HG03432 (cell line): ENCODE data around the gene HOXD12.

Experiments
- ATAC-seq: cut with Tn5 transposase; IDR thresholded peaks from one replicate; pipeline ENCODE4 v1.9.1; 2021; ENCODE audit warnings: mild to moderate bottlenecking, moderate library complexity; ENCODE audit not compliant: unreplicated experiment

Gene HOXD12

DNA sequence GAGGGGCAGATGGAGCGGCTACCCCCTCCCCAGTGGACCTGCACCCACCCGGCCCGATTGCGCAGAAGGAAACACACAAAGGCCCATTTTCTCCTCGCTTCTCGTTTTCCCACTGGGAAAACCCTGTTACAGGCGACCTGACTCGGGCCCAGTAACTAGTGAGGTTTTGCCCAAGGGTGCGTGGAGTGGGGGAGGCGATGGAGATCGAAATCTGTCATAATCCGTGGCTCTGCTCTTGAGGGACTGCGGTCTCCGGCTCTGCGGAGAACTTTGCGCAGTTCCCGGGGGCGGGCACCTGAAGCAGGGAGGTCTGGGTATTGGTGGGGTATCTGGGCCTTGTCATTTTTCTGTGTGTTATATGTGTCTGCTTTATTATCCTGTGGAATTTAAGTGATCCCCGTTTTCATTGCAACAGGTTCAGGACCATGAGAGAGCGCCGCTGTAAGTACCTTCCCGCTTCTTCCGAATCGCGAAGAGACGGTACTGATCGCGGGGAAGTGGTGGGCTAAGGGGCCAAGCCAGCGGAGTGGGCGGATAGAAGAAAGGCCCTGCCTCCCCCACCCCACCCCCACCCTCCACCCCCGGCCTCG lies 47.7 kb downstream of the HOXD12 start:
- ATAC-seq: no peak

DNA sequence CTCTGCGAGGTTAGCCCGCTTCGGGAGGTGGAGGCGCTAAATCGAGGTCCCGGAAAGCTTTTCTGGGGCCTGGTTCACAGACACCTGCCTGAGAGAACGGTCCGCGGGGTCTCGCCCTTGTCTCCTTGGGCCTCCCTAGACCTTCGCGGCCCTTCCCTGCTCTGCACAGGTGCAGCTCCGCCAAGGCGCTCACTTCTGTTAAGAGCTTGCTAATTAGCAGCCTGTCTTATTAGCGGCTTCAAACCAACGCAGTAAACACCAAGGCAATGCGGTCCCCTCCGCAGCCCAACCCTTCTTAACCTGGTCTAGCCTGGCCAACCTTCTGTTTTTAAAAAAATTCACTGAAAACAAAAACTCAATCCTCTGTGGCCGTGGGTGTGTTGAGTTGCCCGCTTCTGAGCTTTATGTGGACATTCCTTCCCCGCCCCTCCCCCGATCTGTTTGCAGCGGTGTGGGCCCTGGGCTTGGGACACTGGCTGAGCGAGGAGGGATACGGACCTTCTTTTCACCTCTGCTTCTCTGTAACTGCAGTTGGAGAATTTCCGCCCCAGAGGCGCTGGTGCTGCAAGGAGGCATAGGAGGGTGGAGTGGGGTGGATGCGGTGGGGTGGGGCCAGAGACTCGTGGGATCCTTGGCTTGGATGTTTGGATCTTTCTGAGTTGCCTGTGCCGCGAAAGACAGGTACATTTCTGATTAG lies 48.4 kb downstream of the HOXD12 start:
- no peak for ATAC-seq

DNA sequence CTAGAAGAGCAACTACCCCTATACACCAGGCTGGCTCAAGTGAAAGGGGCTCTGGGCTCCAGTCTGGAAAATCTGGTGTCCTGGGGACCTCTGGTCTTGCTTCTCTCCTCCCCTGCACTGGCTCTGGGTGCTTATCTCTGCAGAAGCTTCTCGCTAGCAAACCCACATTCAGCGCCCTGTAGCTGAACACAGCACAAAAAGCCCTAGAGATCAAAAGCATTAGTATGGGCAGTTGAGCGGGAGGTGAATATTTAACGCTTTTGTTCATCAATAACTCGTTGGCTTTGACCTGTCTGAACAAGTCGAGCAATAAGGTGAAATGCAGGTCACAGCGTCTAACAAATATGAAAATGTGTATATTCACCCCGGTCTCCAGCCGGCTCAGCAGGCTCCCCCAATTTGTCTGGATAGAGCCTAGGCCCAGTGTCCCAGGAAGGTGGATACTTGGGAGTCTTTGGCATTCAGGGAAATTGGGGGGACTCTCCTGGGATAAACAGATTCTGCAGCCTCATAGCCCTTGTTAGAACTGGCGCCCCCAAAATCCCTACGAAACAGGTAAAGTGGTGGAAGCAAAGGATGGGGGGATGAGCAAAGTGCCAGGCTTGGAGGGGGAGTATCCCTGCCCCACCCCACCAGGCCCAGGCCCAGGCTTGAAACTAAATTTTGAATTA lies 49.3 kb downstream of the HOXD12 start:
- ATAC-seq: no peak

DNA sequence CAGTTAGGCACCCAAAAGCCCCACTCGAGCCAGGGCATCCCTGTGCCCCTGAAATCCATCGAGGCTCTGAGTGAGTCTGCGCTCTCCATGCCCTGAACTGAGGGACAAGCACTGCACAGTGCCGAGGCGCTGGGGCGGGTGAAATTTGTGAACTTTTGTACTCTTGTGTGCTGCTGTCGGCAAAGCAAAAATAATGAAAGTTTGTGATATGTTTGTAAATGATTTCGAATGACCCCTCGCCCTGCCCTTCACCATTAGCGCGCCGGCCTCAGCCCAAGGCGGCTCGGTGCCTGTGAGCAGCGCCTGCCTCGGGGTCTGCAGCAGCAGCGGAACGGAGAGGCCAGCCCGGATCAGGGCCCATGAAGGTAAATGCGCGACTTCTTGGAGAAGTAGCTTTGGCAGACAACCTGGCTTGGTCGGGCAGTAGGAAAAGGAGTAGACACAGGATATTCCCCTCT lies 49.9 kb downstream of the HOXD12 start:
- no peak for ATAC-seq

DNA sequence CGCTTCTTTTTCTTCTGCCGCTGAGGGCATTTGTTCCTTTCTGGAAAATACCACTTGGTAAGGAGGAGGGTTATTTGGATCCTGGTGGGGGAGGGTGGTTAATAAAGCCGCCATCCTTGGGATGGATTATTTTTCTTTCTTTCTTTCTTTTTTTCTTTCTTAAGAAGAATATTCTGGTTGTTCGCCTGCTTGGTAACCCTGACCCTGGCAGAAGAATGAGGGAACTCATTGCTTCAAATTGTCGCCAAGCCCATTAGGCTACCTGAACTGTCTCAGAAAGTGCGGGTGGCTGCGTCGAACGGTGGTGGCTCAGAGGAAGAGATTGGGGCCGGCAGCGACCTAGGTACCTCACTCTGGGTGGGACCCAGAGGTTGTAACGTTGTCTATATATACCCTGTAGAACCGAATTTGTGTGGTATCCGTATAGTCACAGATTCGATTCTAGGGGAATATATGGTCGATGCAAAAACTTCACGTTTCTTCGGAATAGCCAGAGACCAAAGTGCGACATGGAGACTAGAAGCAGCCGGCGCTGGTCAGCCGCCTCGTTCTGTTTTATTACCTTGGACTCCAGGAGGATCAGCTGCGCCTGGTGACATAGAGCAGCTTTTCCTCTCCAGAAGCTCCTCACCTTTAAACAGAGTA lies 50.5 kb downstream of the HOXD12 start:
- no peak for ATAC-seq

DNA sequence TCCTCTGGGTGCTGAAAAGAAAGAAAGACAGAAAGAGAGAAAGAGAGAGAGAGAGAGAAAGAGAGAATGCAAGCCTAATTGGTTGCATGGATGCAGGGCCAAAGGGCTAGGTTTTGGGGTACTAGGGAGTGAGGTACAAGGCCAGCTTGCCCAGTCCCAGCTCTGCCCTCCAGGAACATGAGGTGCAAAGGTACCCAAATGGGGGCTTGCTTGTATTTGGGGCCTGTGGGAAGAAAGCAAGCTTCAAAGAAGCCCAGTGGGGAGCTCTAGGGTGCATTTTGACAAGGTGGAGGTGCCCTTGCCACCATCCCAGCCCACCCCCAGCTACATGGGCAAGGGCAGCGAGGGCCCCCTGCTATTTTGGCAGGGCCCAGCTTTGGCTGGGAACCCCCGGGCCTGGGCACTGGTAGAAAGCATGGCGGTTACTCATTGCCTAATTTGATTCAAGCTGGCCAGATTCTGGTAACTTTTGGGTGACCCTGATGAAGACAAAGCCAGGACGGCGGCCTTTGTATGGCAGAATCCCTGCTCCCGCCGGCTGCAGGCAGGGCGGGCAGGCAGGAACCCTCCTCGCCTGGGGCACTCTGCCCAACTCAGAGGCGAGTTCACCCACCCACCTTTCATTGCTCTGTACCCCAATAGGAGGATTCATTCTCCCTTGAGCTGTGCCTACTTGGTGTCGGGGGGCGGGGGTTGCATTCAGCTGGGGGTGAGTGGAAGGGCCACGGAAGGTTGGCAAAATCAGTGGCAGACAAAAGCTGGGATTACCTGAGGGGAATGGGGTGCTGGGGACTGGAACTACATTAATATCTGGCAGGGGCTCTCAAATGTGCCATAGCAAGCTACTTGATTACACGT lies 51.2 kb downstream of the HOXD12 start:
- no peak for ATAC-seq

DNA sequence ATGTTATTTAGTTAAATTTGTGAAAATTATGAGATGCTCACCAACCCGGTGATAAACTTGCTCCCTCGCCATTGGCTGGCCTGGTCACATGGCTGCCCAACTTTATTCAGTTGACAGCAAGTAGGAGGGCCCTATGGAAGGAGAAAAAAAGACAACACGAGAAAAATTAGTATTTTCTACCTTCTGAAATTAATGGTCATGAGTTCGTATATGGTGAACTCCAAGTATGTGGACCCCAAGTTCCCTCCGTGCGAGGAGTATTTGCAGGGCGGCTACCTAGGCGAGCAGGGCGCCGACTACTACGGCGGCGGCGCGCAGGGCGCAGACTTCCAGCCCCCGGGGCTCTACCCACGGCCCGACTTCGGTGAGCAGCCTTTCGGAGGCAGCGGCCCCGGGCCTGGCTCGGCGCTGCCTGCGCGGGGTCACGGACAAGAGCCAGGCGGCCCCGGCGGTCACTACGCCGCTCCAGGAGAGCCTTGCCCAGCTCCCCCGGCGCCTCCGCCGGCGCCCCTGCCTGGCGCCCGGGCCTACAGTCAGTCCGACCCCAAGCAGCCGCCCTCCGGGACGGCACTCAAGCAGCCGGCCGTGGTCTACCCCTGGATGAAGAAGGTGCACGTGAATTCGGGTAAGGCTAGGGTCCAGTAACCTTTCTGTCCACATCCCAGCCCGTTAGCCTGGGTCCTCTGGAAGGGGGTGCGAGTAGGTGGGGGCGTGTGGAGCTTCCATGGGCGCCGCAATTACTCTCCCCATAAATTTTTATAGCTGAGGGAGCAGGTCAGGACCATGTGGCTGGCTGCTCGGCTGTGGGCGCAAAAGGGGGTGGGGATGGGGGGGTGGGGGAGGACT lies 52.1 kb downstream of the HOXD12 start, which contains the start of gene HOXD4:
HOXD4 (plus strand) TSS at position 109 of the 846 bp plus-strand sequence; CDS start at position 193, 84 bp downstream.
- ATAC-seq: no peak
